Stomach (tissue), 4 donors: Measurements from ENCODE around the gene TSPAN2.

Source experiments
- POLR2A ChIP-seq, 4 donors: fragments of 450-650 bp; IDR thresholded peaks; one replicate each; pipeline ENCODE4 v1.6.1; 2016; ENCODE audit warnings: antibody characterized with exemption in 4 of 4, control low read depth in 2 of 4, mild to moderate bottlenecking in 1 of 4, moderate library complexity in 1 of 4
- POLR2AphosphoS5 ChIP-seq, 3 donors: sonication (generic); formaldehyde crosslinking; IDR thresholded peaks; one replicate each; pipeline ENCODE4 v1.6.1; 2016; ENCODE audit warnings: antibody characterized with exemption in 3 of 3
- TF ChIP-seq, protein P1 (sequence below), 7 experiments: fragments of 450-650 bp in 4 of 7; fragments of 200-600 bp in 3 of 7; sonication (generic) in 3 of 7; IDR thresholded peaks; one replicate each; pipeline ENCODE4 v1.5.1; 2016 to 2019; ENCODE audit warnings: antibody characterized with exemption in 7 of 7, control low read depth in 2 of 7, mild to moderate bottlenecking in 1 of 7

DNA sequence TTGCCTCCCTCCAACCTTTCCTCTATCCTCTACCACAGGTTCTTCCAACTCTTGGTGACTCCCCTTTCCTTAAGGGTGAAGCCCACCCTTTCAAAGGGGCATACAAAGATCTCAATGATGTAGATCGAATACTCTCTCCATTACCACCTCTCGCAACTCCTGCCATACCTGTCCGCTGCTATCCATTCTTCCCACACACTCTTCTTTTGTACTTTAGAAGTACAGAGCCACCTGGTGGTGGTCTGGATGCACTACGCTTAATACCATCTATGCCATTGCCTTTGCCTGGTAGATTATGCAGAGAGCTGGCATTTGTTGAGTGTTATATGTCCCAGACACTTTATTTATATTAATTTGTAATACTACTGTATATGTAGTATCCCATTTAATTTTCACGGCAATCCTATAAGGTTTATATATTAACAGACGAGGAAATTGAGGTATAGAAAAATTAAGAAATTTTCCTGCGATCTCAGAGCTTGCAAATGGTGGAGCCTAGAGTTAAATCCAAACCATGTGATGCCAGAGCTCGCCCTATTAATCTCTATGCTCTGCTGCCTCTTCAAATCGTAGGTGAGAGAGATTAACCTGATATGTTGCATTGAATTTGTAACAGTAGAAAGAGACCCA is 36.7 kb downstream of the TSPAN2 start:
- TF ChIP-seq, protein P1, sequence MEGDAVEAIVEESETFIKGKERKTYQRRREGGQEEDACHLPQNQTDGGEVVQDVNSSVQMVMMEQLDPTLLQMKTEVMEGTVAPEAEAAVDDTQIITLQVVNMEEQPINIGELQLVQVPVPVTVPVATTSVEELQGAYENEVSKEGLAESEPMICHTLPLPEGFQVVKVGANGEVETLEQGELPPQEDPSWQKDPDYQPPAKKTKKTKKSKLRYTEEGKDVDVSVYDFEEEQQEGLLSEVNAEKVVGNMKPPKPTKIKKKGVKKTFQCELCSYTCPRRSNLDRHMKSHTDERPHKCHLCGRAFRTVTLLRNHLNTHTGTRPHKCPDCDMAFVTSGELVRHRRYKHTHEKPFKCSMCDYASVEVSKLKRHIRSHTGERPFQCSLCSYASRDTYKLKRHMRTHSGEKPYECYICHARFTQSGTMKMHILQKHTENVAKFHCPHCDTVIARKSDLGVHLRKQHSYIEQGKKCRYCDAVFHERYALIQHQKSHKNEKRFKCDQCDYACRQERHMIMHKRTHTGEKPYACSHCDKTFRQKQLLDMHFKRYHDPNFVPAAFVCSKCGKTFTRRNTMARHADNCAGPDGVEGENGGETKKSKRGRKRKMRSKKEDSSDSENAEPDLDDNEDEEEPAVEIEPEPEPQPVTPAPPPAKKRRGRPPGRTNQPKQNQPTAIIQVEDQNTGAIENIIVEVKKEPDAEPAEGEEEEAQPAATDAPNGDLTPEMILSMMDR (IDR thresholded peaks at IDR 0.05) = peak in 5 of 7 experiments; percentile 55 to 85 (median 74)
- TF ChIP-seq POLR2A (IDR thresholded peaks at IDR 0.05) = no peak
- no peak for TF ChIP-seq POLR2AphosphoS5 (IDR thresholded peaks at IDR 0.05)
